SU-DHL-6 (cell line): Measurements from ENCODE around the gene ESPN.

Source experiments
- H2AFZ ChIP-seq: fragments of 200-600 bp; sonication (generic); 2 replicates; pipeline ENCODE4 v1.6.1; 2014; ENCODE audit warnings: low read depth, mild to moderate bottlenecking, moderate library complexity, mixed read lengths, antibody characterized with exemption, low read length; ENCODE audit not compliant: severe bottlenecking
- H3F3A ChIP-seq: fragments of 200-600 bp; shearing (Covaris generic); 2 replicates; pipeline ENCODE4 v1.6.0; 2016; ENCODE audit warnings: antibody characterized with exemption, mild to moderate bottlenecking; ENCODE audit not compliant: insufficient read depth
- H3K27ac ChIP-seq: fragments of 200-600 bp; sonication (generic); 2 replicates; pipeline ENCODE4 v1.5.1; 2016; ENCODE audit warnings: low read depth, mild to moderate bottlenecking, low read length, moderate library complexity, mixed read lengths
- H3K27me3 ChIP-seq: fragments of 200-600 bp; sonication (generic), shearing (Covaris generic); 2 replicates; pipeline ENCODE4 v1.6.0; 2014; ENCODE audit warnings: mild to moderate bottlenecking, low read length
- H3K36me3 ChIP-seq: fragments of 200-600 bp; sonication (generic); 2 replicates; pipeline ENCODE4 v1.6.1; 2014; ENCODE audit warnings: mild to moderate bottlenecking, low read length, mixed read lengths
- H3K4me2 ChIP-seq: fragments of 300-600, 200-600 bp; shearing (Covaris generic), sonication (generic); 2 replicates; pipeline ENCODE4 v1.6.0; 2014; ENCODE audit warnings: low read length, low read depth, mild to moderate bottlenecking; ENCODE audit not compliant: poor library complexity, severe bottlenecking
- H3K4me3 ChIP-seq: fragments of 200-600 bp; sonication (generic); 2 replicates; pipeline ENCODE4 v1.5.1; 2014; ENCODE audit warnings: antibody characterized with exemption, low read length, mild to moderate bottlenecking, mixed read lengths; ENCODE audit not compliant: insufficient read depth, poor library complexity, severe bottlenecking
- H3K79me2 ChIP-seq: fragments of 200-600 bp; sonication (generic); 2 replicates; pipeline ENCODE4 v1.6.1; 2014; ENCODE audit warnings: mild to moderate bottlenecking, low read length, moderate library complexity; ENCODE audit not compliant: insufficient read depth
- H3K9ac ChIP-seq: fragments of 200-600 bp; sonication (generic); 2 replicates; pipeline ENCODE4 v1.7.0; 2014; ENCODE audit warnings: mild to moderate bottlenecking, low read length
- H3K9me2 ChIP-seq: fragments of 200-600 bp; sonication (generic); replicated peaks from 2 replicates; pipeline ENCODE4 v1.6.1; 2014; ENCODE audit warnings: low read length; ENCODE audit not compliant: insufficient read depth
- H3K9me3 ChIP-seq: fragments of 200-600 bp; sonication (generic); 2 replicates; pipeline ENCODE4 v1.6.1; 2014; ENCODE audit warnings: low read length, mixed read lengths; ENCODE audit not compliant: insufficient read depth
- H4K20me1 ChIP-seq: fragments of 200-600 bp; sonication (generic); 2 replicates; pipeline ENCODE4 v1.6.1; 2014; ENCODE audit warnings: low read depth, mild to moderate bottlenecking, antibody characterized with exemption, low read length, moderate library complexity, mixed read lengths
- CTCF ChIP-seq: fragments of 200-600 bp; sonication (generic); IDR thresholded peaks from one replicate; pipeline ENCODE4 v1.5.1; 2017; ENCODE audit warnings: antibody characterized with exemption, mild to moderate bottlenecking, low read length, moderate library complexity; ENCODE audit not compliant: insufficient read depth, poor library complexity, severe bottlenecking
- EZH2phosphoT487 ChIP-seq: fragments of 200-600 bp; sonication (generic), shearing (Covaris generic); conservative IDR thresholded peaks from 2 replicates; pipeline ENCODE4 v1.6.1; 2018; ENCODE audit warnings: mild to moderate bottlenecking, antibody characterized with exemption, low read length, moderate library complexity, mixed read lengths

Gene ESPN

GRCh38 chr1:6401673-6402072 is 22.9 kb upstream of the ESPN start:
- no peaks in the 10 kb centered on the region for H3F3A ChIP-seq
- H3K27ac ChIP-seq, result no peak overlapping the region
- H3K79me2 ChIP-seq, result no peaks in the 10 kb centered on the region
- H3K9ac ChIP-seq, result no peak overlapping the region
- H3K36me3 ChIP-seq, result no peaks in the 10 kb centered on the region
- no peak overlapping the region for H2AFZ ChIP-seq
- no peaks in the 10 kb centered on the region for H3K9me3 ChIP-seq
- H3K9me2 ChIP-seq, result no peaks in the 10 kb centered on the region
- H4K20me1 ChIP-seq, result no peaks in the 10 kb centered on the region
- no peak overlapping the region for H3K4me3 ChIP-seq
- H3K4me2 ChIP-seq, result no peak overlapping the region
- no peak for TF ChIP-seq EZH2phosphoT487
- no peaks in the 10 kb centered on the region for H3K27me3 ChIP-seq

GRCh38 chr1:6408023-6408422 is 16.6 kb upstream of the ESPN start:
- Histone ChIP-seq H3K27me3 (no peaks in the 10 kb centered on the region), H2AFZ (no peak overlapping the region), H3K9me2 (no peaks in the 10 kb centered on the region), H3K9ac (no peak overlapping the region), H3K27ac (no peak overlapping the region), H4K20me1 (no peaks in the 10 kb centered on the region), H3K79me2 (no peaks in the 10 kb centered on the region), H3K36me3 (no peaks in the 10 kb centered on the region), H3K4me2 (no peak overlapping the region), H3F3A (no peaks in the 10 kb centered on the region), H3K9me3 (no peaks in the 10 kb centered on the region), H3K4me3 (no peak overlapping the region)
- no peak for TF ChIP-seq CTCF

- Histone ChIP-seq H2AFZ (no peak overlapping the region), H3K9ac (no peak overlapping the region), H3K79me2 (no peaks in the 10 kb centered on the region), H3K27me3 (no peaks in the 10 kb centered on the region), H3K9me2 (no peaks in the 10 kb centered on the region), H3F3A (no peaks in the 10 kb centered on the region), H3K4me2 (no peak overlapping the region), H3K36me3 (no peaks in the 10 kb centered on the region), H4K20me1 (no peaks in the 10 kb centered on the region), H3K27ac (no peak overlapping the region), H3K9me3 (no peaks in the 10 kb centered on the region), H3K4me3 (no peak overlapping the region)
- TF ChIP-seq EZH2phosphoT487 (no peak), CTCF (no peak)
These were observed 15.5 kb upstream of the ESPN start for GRCh38 chr1:6409053-6409452.

- Histone ChIP-seq H3K9ac (no peak overlapping the region), H3K4me2 (no peak overlapping the region), H3K9me3 (no peaks in the 10 kb centered on the region), H3K27me3 (no peaks in the 10 kb centered on the region), H2AFZ (no peak overlapping the region), H4K20me1 (no peaks in the 10 kb centered on the region), H3K27ac (no peak overlapping the region), H3F3A (no peaks in the 10 kb centered on the region), H3K4me3 (no peak overlapping the region), H3K79me2 (no peaks in the 10 kb centered on the region), H3K36me3 (no peaks in the 10 kb centered on the region), H3K9me2 (no peaks in the 10 kb centered on the region)
- no peak for TF ChIP-seq EZH2phosphoT487
- TF ChIP-seq CTCF, result no peak
These were observed 14.8 kb upstream of the ESPN start for GRCh38 chr1:6409733-6410132.
